ENCODE results near the gene KIRREL3.

DNA sequence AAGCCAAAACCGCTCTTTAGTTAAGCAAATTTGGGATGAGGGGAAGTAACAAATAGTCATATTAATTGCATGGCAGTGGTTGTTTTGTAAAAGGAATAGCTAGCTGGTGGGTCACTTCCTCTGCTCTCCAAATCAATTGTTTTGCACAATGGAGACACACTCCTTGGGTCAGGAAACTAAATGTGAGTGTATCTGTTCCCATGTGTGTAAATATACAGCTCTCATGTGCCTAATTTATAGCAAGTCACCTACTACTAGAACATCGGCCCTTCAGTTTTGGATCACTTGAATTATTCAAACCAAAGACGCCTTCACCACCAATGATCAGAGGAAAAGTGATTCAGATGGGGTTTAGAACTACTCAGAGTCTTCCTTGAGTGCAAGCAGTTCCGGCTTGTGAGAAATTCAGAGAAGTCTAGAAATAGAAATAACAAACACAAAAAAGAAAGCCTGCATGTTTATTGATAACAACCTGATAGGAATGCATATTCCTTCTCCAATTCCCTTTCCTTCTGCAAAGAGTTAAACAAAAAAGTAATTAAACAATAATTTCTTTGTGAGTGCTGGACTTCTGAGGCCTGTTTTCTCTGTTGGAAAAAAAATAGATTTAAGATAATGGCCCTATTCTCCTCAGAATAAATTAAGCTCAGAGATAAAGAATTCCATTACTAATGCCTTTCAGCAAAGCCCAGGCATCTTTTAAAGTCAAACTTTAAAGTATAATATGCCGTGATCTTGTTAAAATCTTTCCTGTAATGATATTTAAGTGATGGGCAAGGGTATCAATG lies 100.4 kb downstream of the KIRREL3 start:
- TF ChIP-seq GATA2 (IDR thresholded peaks at IDR 0.05; ENCODE audit: low read depth, low read length) = no peak
- no peak for TF ChIP-seq GATA3 (IDR thresholded peaks at IDR 0.05; ENCODE audit: low read depth, low read length)
